IMR-90 (cell line): ENCODE measurements around the gene CDRT15L2.
"Not testable (repeated sequence)": the region's sequence is repeated elsewhere in the genome, so short reads cannot be mapped to it uniquely, and the experiment has no call there.

ENCODE experiments used
- BHLHE40 ChIP-seq: fragments of 150-350 bp; IDR thresholded peaks from 2 replicates; pipeline ENCODE4 v1.6.1; 2016; ENCODE audit warnings: mild to moderate bottlenecking, low read depth, low read length
- CEBPB ChIP-seq: IDR thresholded peaks from 2 replicates; pipeline ENCODE4 v1.6.1; 2012; ENCODE audit warnings: low read depth, low read length, improper control_type of control experiment
- CHD1 ChIP-seq: IDR thresholded peaks from 2 replicates; pipeline ENCODE4 v1.6.1; 2012; ENCODE audit warnings: low read depth, low read length, improper control_type of control experiment
- CTCF ChIP-seq: conservative IDR thresholded peaks from 2 replicates; pipeline ENCODE4 v1.5.1; 2012; ENCODE audit warnings: mild to moderate bottlenecking, low read depth, low read length, improper control_type of control experiment
- FOS ChIP-seq: fragments of 150-350 bp; IDR thresholded peaks from 2 replicates; pipeline ENCODE4 v1.6.1; 2016; ENCODE audit warnings: low read depth, low read length
- MXI1 ChIP-seq: IDR thresholded peaks from 2 replicates; pipeline ENCODE4 v1.6.1; 2012; ENCODE audit warnings: low read depth, mild to moderate bottlenecking, low read length, moderate library complexity, borderline replicate concordance
- POLR2A ChIP-seq: IDR thresholded peaks from 2 replicates; pipeline ENCODE4 v1.6.1; 2012; ENCODE audit warnings: mild to moderate bottlenecking, low read depth, low read length
- RAD21 ChIP-seq: IDR thresholded peaks from 2 replicates; pipeline ENCODE4 v1.6.1; 2012; ENCODE audit warnings: low read length, improper control_type of control experiment
- RCOR1 ChIP-seq: IDR thresholded peaks from 2 replicates; pipeline ENCODE4 v1.6.1; 2012; ENCODE audit warnings: mild to moderate bottlenecking, low read length, improper control_type of control experiment; ENCODE audit not compliant: insufficient replicate concordance
- SMC3 ChIP-seq: fragments of 150-350 bp; IDR thresholded peaks from 2 replicates; pipeline ENCODE4 v1.6.1; 2016; ENCODE audit warnings: low read depth, mild to moderate bottlenecking, antibody characterized with exemption, low read length, moderate library complexity
- TF ChIP-seq, protein P1 (sequence below): fragments of 150-350 bp; IDR thresholded peaks from 2 replicates; pipeline ENCODE4 v1.6.1; 2016; ENCODE audit warnings: low read depth, mild to moderate bottlenecking, low read length, moderate library complexity, borderline replicate concordance
- TF ChIP-seq, protein P2 (sequence below): fragments of 150-350 bp; IDR thresholded peaks from 2 replicates; pipeline ENCODE4 v1.6.1; 2017; ENCODE audit warnings: mild to moderate bottlenecking, antibody characterized with exemption, low read length, low read depth

DNA sequence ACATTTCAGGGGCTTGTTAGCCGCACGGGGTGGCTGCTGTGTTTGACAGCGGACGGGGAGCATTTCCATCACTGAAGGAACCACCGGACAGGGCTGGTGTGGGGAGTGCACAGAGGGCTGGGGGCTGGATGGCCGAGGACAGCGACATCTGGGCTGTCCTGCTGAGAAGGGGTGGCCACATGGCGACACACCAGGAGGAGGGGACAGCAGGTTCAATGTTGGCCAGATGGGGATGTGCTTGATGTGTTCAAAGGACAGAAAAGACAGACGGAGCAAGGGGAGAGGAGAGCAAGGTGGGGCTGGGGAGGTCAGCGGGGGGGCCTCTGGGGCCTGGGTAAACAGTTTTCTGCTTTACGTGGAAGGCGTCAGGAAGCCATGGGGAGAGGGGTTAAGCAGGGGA, 12.8 kb upstream of the CDRT15L2 start:
- not testable (repeated sequence) for TF ChIP-seq POLR2A, CHD1, CTCF, MXI1, CEBPB, RAD21, BHLHE40, RCOR1, SMC3, FOS
- TF ChIP-seq, protein P1, sequence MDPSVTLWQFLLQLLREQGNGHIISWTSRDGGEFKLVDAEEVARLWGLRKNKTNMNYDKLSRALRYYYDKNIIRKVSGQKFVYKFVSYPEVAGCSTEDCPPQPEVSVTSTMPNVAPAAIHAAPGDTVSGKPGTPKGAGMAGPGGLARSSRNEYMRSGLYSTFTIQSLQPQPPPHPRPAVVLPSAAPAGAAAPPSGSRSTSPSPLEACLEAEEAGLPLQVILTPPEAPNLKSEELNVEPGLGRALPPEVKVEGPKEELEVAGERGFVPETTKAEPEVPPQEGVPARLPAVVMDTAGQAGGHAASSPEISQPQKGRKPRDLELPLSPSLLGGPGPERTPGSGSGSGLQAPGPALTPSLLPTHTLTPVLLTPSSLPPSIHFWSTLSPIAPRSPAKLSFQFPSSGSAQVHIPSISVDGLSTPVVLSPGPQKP, result not testable (repeated sequence)
- TF ChIP-seq, protein P2, sequence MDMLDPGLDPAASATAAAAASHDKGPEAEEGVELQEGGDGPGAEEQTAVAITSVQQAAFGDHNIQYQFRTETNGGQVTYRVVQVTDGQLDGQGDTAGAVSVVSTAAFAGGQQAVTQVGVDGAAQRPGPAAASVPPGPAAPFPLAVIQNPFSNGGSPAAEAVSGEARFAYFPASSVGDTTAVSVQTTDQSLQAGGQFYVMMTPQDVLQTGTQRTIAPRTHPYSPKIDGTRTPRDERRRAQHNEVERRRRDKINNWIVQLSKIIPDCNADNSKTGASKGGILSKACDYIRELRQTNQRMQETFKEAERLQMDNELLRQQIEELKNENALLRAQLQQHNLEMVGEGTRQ, result not testable (repeated sequence)
